NCI-H187 treated with DMSO at 0.1 percent for 48 hours (cell line): ENCODE results near the gene MRPS18A.
A peak's percentile ranks its signal among the peaks of the same experiment; 100 is the strongest.
"Not testable (repeated sequence)": the region's sequence is repeated elsewhere in the genome, so short reads cannot be mapped to it uniquely, and the experiment has no call there.

Experiments used
- DNase-seq: peaks from one replicate; lab custom pipeline; 2025; lab: John Stamatoyannopoulos, UW

The MRPS18A gene

GRCh38 chr6:43671011-43671800 is 16.4 kb downstream of the MRPS18A start:
- DNase-seq: no peak

GRCh38 chr6:43670623-43670986 is 17.0 kb downstream of the MRPS18A start:
- DNase-seq: no peak

- no peak for DNase-seq
These were observed 17.5 kb downstream of the MRPS18A start for GRCh38 chr6:43669922-43670622.

- no peak for DNase-seq
These were observed 18.3 kb downstream of the MRPS18A start for GRCh38 chr6:43669050-43669921.

- peak; percentile 75 for DNase-seq
These were observed 19.2 kb downstream of the MRPS18A start for GRCh38 chr6:43668151-43669028.

GRCh38 chr6:43667245-43668150 is 20.1 kb downstream of the MRPS18A start:
- DNase-seq: no peak

- DNase-seq: no peak
These were observed 21.2 kb downstream of the MRPS18A start for GRCh38 chr6:43666196-43666920.

- no peak for DNase-seq
These were observed 22.2 kb downstream of the MRPS18A start for GRCh38 chr6:43665376-43665775.

- DNase-seq: not testable (repeated sequence)
These were observed 24.6 kb downstream of the MRPS18A start for GRCh38 chr6:43662948-43663347.

- no peak for DNase-seq
These were observed 29.4 kb downstream of the MRPS18A start for GRCh38 chr6:43658161-43658560.

- no peak for DNase-seq
These were observed 30.3 kb downstream of the MRPS18A start for GRCh38 chr6:43657221-43657802.

GRCh38 chr6:43652822-43653221 is 34.8 kb downstream of the MRPS18A start:
- not testable (repeated sequence) for DNase-seq

GRCh38 chr6:43648248-43648647 is 39.3 kb downstream of the MRPS18A start:
- DNase-seq: no peak

- DNase-seq: no peak
These were observed 40.0 kb downstream of the MRPS18A start for GRCh38 chr6:43647613-43648012.

- no peak for DNase-seq
These were observed 42.0 kb downstream of the MRPS18A start for GRCh38 chr6:43645613-43645964.

GRCh38 chr6:43644940-43645612 is 42.5 kb downstream of the MRPS18A start, which contains the start of gene RSPH9:
RSPH9 (plus strand) TSS chr6:43645036; CDS start chr6:43645099, 63 bp downstream.
- DNase-seq: no peak

- no peak for DNase-seq
These were observed 47.4 kb downstream of the MRPS18A start for GRCh38 chr6:43639984-43640800.

- DNase-seq: no peak
These were observed 51.3 kb downstream of the MRPS18A start for GRCh38 chr6:43636308-43636659.
